ENCODE data around the gene MYH11. TPM values are rescaled to one million over a fixed set of nuclear protein-coding genes. Genes with fewer than 3 reads are reported as not detected.
"Not testable (repeated sequence)": the region's sequence is repeated elsewhere in the genome, so short reads cannot be mapped to it uniquely, and the experiment has no call there.

Gene MYH11
- total RNA-seq, 1 experiment from 2014 or later = not detected

- DNase-seq (ENCODE audit: low spot score) = no peak
Observed at GRCh38 chr16:15752717-15753488, 103.9 kb downstream of the MYH11 start.

- no peak for DNase-seq (ENCODE audit: low spot score)
Observed at GRCh38 chr16:15751940-15752339, 104.9 kb downstream of the MYH11 start.

- no peak for DNase-seq (ENCODE audit: low spot score)
Observed at GRCh38 chr16:15749985-15750384, 106.8 kb downstream of the MYH11 start.

GRCh38 chr16:15749371-15749770 lies 107.5 kb downstream of the MYH11 start:
- DNase-seq (ENCODE audit: low spot score) = no peak

- DNase-seq (ENCODE audit: low spot score) = no peak
Observed at GRCh38 chr16:15748654-15749053, 108.2 kb downstream of the MYH11 start.

GRCh38 chr16:15747937-15748336 lies 108.9 kb downstream of the MYH11 start:
- DNase-seq (ENCODE audit: low spot score) = no peak

GRCh38 chr16:15746332-15746731 lies 110.5 kb downstream of the MYH11 start:
- DNase-seq (ENCODE audit: low spot score) = no peak

- DNase-seq (ENCODE audit: low spot score) = no peak
Observed at GRCh38 chr16:15743657-15744056, 113.2 kb downstream of the MYH11 start.

GRCh38 chr16:15742716-15743115 lies 114.1 kb downstream of the MYH11 start:
- no peak for DNase-seq (ENCODE audit: low spot score)

GRCh38 chr16:15741207-15741871 lies 115.5 kb downstream of the MYH11 start:
- no peak for DNase-seq (ENCODE audit: low spot score)

- no peak for DNase-seq (ENCODE audit: low spot score)
Observed at GRCh38 chr16:15739950-15740349, 116.9 kb downstream of the MYH11 start.

- no peak for DNase-seq (ENCODE audit: low spot score)
Observed at GRCh38 chr16:15739464-15739863, 117.4 kb downstream of the MYH11 start.

- no peak for DNase-seq (ENCODE audit: low spot score)
Observed at GRCh38 chr16:15737140-15737644, 119.6 kb downstream of the MYH11 start.

- no peak for DNase-seq (ENCODE audit: low spot score)
Observed at GRCh38 chr16:15736529-15736928, 120.3 kb downstream of the MYH11 start.

- no peak for DNase-seq (ENCODE audit: low spot score)
Observed at GRCh38 chr16:15735610-15736009, 121.2 kb downstream of the MYH11 start.

GRCh38 chr16:15732416-15732815 lies 124.4 kb downstream of the MYH11 start:
- no peak for DNase-seq (ENCODE audit: low spot score)

- no peak for DNase-seq (ENCODE audit: low spot score)
Observed at GRCh38 chr16:15729152-15729551, 127.7 kb downstream of the MYH11 start.

- DNase-seq (ENCODE audit: low spot score) = not testable (repeated sequence)
Observed at GRCh38 chr16:15727697-15728096, 129.1 kb downstream of the MYH11 start.

GRCh38 chr16:15726715-15727114 lies 130.1 kb downstream of the MYH11 start:
- DNase-seq (ENCODE audit: low spot score) = peak; percentile 84

- DNase-seq (ENCODE audit: low spot score) = no peak
Observed at GRCh38 chr16:15725641-15726240, 131.1 kb downstream of the MYH11 start.

- no peak for DNase-seq (ENCODE audit: low spot score)
Observed at GRCh38 chr16:15723808-15724207, 133.0 kb downstream of the MYH11 start.

- no peak for DNase-seq (ENCODE audit: low spot score)
Observed at GRCh38 chr16:15721018-15721417, 135.8 kb downstream of the MYH11 start.

Measured in HT-29 (cell line).